ENCODE measurements around the gene SSPN.

Gene SSPN

GRCh38 chr12:26195250-26195640, at the start of gene SSPN:
Gene SSPN (plus strand): TSS chr12:26195573. CDS start chr12:26195673, 100 bp downstream.
- DNase-seq (ENCODE audit: low spot score) = peak; percentile 33

- no peak for DNase-seq (ENCODE audit: low spot score)
These were observed 47.1 kb upstream of the SSPN start for GRCh38 chr12:26148291-26148690.

GRCh38 chr12:26149968-26150500, 45.3 kb upstream of the SSPN start:
- DNase-seq (ENCODE audit: low spot score) = no peak

- DNase-seq (ENCODE audit: low spot score) = peak; percentile 76
These were observed 44.5 kb upstream of the SSPN start for GRCh38 chr12:26150736-26151450.

GRCh38 chr12:26152507-26153102, 42.8 kb upstream of the SSPN start:
- no peak for DNase-seq (ENCODE audit: low spot score)

- peak; percentile 86 for DNase-seq (ENCODE audit: low spot score)
These were observed 41.8 kb upstream of the SSPN start for GRCh38 chr12:26153421-26154154.

GRCh38 chr12:26156201-26156871, 39.0 kb upstream of the SSPN start:
- no peak for DNase-seq (ENCODE audit: low spot score)

GRCh38 chr12:26157001-26157400, 38.4 kb upstream of the SSPN start:
- no peak for DNase-seq (ENCODE audit: low spot score)

- DNase-seq (ENCODE audit: low spot score) = no peak
These were observed 37.2 kb upstream of the SSPN start for GRCh38 chr12:26158078-26158764.

- DNase-seq (ENCODE audit: low spot score) = no peak
These were observed 33.2 kb upstream of the SSPN start for GRCh38 chr12:26162174-26162573.

GRCh38 chr12:26162905-26163304, 32.5 kb upstream of the SSPN start:
- no peak for DNase-seq (ENCODE audit: low spot score)

- no peak for DNase-seq (ENCODE audit: low spot score)
These were observed 31.3 kb upstream of the SSPN start for GRCh38 chr12:26164118-26164517.

- DNase-seq (ENCODE audit: low spot score) = no peak
These were observed 23.4 kb upstream of the SSPN start for GRCh38 chr12:26172013-26172412.

GRCh38 chr12:26172539-26172938, 22.8 kb upstream of the SSPN start:
- peak; percentile 10 for DNase-seq (ENCODE audit: low spot score)

GRCh38 chr12:26172946-26173552, 22.3 kb upstream of the SSPN start:
- DNase-seq (ENCODE audit: low spot score) = no peak

GRCh38 chr12:26176725-26177124, 18.6 kb upstream of the SSPN start:
- DNase-seq (ENCODE audit: low spot score) = no peak

GRCh38 chr12:26177283-26177682, 18.1 kb upstream of the SSPN start:
- DNase-seq (ENCODE audit: low spot score) = no peak

GRCh38 chr12:26179826-26180225, 15.5 kb upstream of the SSPN start:
- no peak for DNase-seq (ENCODE audit: low spot score)

- no peak for DNase-seq (ENCODE audit: low spot score)
These were observed 13.0 kb upstream of the SSPN start for GRCh38 chr12:26182377-26182776.

- DNase-seq (ENCODE audit: low spot score) = no peak
These were observed 9.6 kb upstream of the SSPN start for GRCh38 chr12:26185532-26186320.

All from AG08395 (cell line).